Activated T-cell treated with anti-CD3 and anti-CD28 coated beads, Interleukin-2, amount 50 U/mL, for 24 hours (primary cell): ENCODE results near the gene SORCS1.

ENCODE experiments used
- DNase-seq: peaks from one replicate; pipeline ENCODE4 v3.0.0-alpha.2; 2020
- H3K27ac Mint-ChIP-seq: 2 replicates; pipeline ENCODE4 v1.8.0; 2020; ENCODE audit warnings: mild to moderate bottlenecking, mixed read lengths
- H3K27me3 Mint-ChIP-seq: 2 replicates; pipeline ENCODE4 v1.8.0; 2020; ENCODE audit warnings: mixed read lengths
- H3K36me3 Mint-ChIP-seq: 2 replicates; pipeline ENCODE4 v1.8.0; 2020; ENCODE audit warnings: low read depth, mixed read lengths
- H3K4me1 Mint-ChIP-seq: 2 replicates; pipeline ENCODE4 v1.8.0; 2020; ENCODE audit warnings: low read depth, mixed read lengths
- H3K4me3 Mint-ChIP-seq: 2 replicates; pipeline ENCODE4 v1.8.0; 2020; ENCODE audit warnings: mild to moderate bottlenecking, moderate library complexity, mixed read lengths
- H3K9me3 Mint-ChIP-seq: 2 replicates; pipeline ENCODE4 v1.8.0; 2020; ENCODE audit warnings: mixed read lengths

Gene SORCS1

DNA sequence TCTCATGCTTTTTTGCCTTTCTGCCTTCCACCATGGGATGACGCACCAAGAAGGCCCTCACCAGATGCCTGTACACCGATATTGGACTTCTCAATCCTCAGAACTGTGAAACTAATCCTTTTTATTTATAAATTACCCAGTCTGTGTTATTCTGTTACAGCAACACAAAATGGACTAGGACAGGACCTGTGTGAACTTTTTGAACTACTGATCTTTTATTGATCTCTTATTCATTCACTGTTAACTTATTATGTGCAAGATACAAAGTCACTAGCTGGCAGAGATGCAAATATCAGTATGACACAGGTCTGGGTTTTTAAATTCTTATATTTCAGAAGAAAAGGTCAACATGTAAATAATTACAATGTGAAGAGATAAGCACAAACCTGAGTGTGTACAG lies 635.8 kb downstream of the SORCS1 start:
- H3K4me1 Mint-ChIP-seq = no peaks in the 10 kb centered on the region
- H3K9me3 Mint-ChIP-seq = peaks cover under 1% of the 10 kb centered on the region
- no peak overlapping the region for H3K27ac Mint-ChIP-seq
- H3K36me3 Mint-ChIP-seq = no peaks in the 10 kb centered on the region
- no peaks in the 10 kb centered on the region for H3K27me3 Mint-ChIP-seq
- H3K4me3 Mint-ChIP-seq = no peak overlapping the region
- no peak for DNase-seq

DNA sequence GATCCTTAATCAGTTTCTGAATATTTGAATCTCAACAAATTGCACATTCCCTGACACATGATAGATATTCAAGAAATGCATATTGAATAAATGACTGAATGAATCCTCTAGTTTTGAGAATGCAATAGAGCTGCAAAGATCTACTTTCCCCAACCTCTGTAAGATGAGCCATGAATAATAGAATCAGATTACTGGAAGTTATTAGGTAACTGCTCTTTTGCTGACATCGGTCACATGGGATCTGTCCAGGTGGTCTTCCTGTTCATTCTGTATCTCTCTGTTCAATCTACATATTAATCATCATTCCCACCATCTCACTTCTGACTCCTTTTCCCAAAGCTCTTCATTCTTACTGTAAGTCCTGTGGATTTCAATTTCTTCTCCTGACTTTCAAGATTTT lies 638.7 kb downstream of the SORCS1 start:
- DNase-seq = no peak
- Mint-ChIP-seq H3K27me3 (no peaks in the 10 kb centered on the region), H3K4me3 (no peak overlapping the region), H3K27ac (no peak overlapping the region), H3K36me3 (no peaks in the 10 kb centered on the region), H3K4me1 (no peaks in the 10 kb centered on the region), H3K9me3 (peaks cover 4% of the 10 kb centered on the region)
